OCI-LY1 (cell line): ENCODE results near the gene CTSH.

Experiments used
- H2AFZ ChIP-seq: fragments of 200-600 bp; sonication (generic), shearing (Covaris generic); 2 replicates; pipeline ENCODE4 v1.6.0; 2014; ENCODE audit warnings: antibody characterized with exemption, mild to moderate bottlenecking, low read length
- H3F3A ChIP-seq: fragments of 200-600 bp; sonication (generic), shearing (Covaris generic); 2 replicates; pipeline ENCODE4 v1.6.0; 2014; ENCODE audit warnings: mild to moderate bottlenecking, antibody characterized with exemption, low read length, moderate library complexity; ENCODE audit not compliant: insufficient read depth
- H3K27ac ChIP-seq: fragments of 200-600 bp; sonication (generic); 2 replicates; pipeline ENCODE4 v1.5.1; 2014; ENCODE audit warnings: low read length, mixed run types, mild to moderate bottlenecking, low read depth; ENCODE audit not compliant: poor library complexity, severe bottlenecking
- H3K27me3 ChIP-seq: fragments of 200-600 bp; sonication (generic); 2 replicates; pipeline ENCODE4 v1.6.0; 2014; ENCODE audit warnings: antibody characterized with exemption, mild to moderate bottlenecking, low read length, moderate library complexity; ENCODE audit not compliant: insufficient read depth
- H3K36me3 ChIP-seq: fragments of 200-600 bp; sonication (generic); 2 replicates; pipeline ENCODE4 v1.6.1; 2014; ENCODE audit warnings: mild to moderate bottlenecking, antibody characterized with exemption, low read length, moderate library complexity, mixed read lengths; ENCODE audit not compliant: insufficient read depth
- H3K4me1 ChIP-seq: fragments of 200-600 bp; sonication (generic); 2 replicates; pipeline ENCODE4 v1.5.1; 2014; ENCODE audit warnings: mild to moderate bottlenecking, low read length, moderate library complexity; ENCODE audit not compliant: insufficient read depth, severe bottlenecking
- H3K4me2 ChIP-seq: fragments of 200-600 bp; sonication (generic), shearing (Covaris generic); 2 replicates; pipeline ENCODE4 v1.6.1; 2014; ENCODE audit warnings: low read length
- H3K4me3 ChIP-seq: fragments of 200-600 bp; sonication (generic); 2 replicates; pipeline ENCODE4 v1.5.1; 2014; ENCODE audit warnings: low read length, low read depth, mild to moderate bottlenecking, mixed read lengths; ENCODE audit not compliant: poor library complexity, severe bottlenecking
- H3K79me2 ChIP-seq: fragments of 200-600 bp; shearing (Covaris generic); 2 replicates; pipeline ENCODE4 v1.6.1; 2016; ENCODE audit warnings: mixed run types, low read length, mixed read lengths; ENCODE audit not compliant: insufficient read depth
- H3K9ac ChIP-seq: fragments of 200-600 bp; sonication (generic), shearing (Covaris generic); 2 replicates; pipeline ENCODE4 v1.6.1; 2014; ENCODE audit warnings: mild to moderate bottlenecking, low read length, mixed read lengths
- H3K9me2 ChIP-seq: fragments of 200-600 bp; sonication (generic), shearing (Covaris generic); 2 replicates; pipeline ENCODE4 v1.6.1; 2014; ENCODE audit warnings: low read depth, mild to moderate bottlenecking, low read length, mixed read lengths
- H3K9me3 ChIP-seq: fragments of 200-600 bp; shearing (Covaris generic); 2 replicates; pipeline ENCODE4 v1.6.1; 2014; ENCODE audit warnings: low read length, mixed read lengths
- H4K20me1 ChIP-seq: fragments of 200-600 bp; sonication (generic), shearing (Covaris generic); 2 replicates; pipeline ENCODE4 v1.6.0; 2016; ENCODE audit warnings: mild to moderate bottlenecking, low read length; ENCODE audit not compliant: insufficient read depth
- EZH2 ChIP-seq: fragments of 200-600 bp; sonication (generic), shearing (Covaris generic); IDR thresholded peaks from 2 replicates; pipeline ENCODE4 v1.8.0; 2017; ENCODE audit warnings: borderline replicate concordance, mixed run types, mild to moderate bottlenecking, antibody characterized with exemption, low read length, moderate library complexity, mixed read lengths
- TF ChIP-seq, protein P1 (sequence below): fragments of 200-600 bp; sonication (generic), shearing (Covaris generic); IDR thresholded peaks from 2 replicates; pipeline ENCODE4 v1.5.1; 2017; ENCODE audit warnings: mild to moderate bottlenecking, antibody characterized with exemption, low read length, moderate library complexity, mixed read lengths

Gene CTSH

DNA sequence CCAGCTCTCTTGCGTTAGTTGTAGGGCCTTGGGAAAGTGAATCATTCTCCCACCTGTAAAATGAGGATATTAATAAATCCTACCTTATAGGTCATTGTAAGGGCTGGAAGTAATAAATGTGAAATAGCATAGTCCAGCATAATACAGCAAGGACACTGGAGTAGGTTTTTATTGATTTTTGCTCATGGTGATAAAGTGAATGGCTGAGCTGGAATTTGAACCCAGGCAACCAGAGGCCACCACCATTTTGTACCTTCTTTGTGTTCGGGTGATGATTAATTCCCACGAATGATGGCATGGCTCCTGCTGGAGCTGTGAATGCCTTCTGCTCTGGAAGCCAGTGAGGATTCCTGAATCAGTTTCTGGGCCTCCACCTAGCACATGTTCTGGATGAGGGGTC is 31.8 kb downstream of the CTSH start:
- Histone ChIP-seq H3K9me3 (no peaks in the 10 kb centered on the region), H3K4me1 (no peaks in the 10 kb centered on the region), H3K27ac (no peak overlapping the region), H2AFZ (no peak overlapping the region), H3K79me2 (no peaks in the 10 kb centered on the region), H4K20me1 (no peaks in the 10 kb centered on the region), H3F3A (no peaks in the 10 kb centered on the region), H3K9ac (no peak overlapping the region), H3K36me3 (peaks cover 57% of the 10 kb centered on the region; the same call in 1 of the 2 replicates), H3K4me3 (no peak overlapping the region), H3K4me2 (no peak overlapping the region), H3K27me3 (no peaks in the 10 kb centered on the region), H3K9me2 (no peaks in the 10 kb centered on the region)
- TF ChIP-seq, protein P1, sequence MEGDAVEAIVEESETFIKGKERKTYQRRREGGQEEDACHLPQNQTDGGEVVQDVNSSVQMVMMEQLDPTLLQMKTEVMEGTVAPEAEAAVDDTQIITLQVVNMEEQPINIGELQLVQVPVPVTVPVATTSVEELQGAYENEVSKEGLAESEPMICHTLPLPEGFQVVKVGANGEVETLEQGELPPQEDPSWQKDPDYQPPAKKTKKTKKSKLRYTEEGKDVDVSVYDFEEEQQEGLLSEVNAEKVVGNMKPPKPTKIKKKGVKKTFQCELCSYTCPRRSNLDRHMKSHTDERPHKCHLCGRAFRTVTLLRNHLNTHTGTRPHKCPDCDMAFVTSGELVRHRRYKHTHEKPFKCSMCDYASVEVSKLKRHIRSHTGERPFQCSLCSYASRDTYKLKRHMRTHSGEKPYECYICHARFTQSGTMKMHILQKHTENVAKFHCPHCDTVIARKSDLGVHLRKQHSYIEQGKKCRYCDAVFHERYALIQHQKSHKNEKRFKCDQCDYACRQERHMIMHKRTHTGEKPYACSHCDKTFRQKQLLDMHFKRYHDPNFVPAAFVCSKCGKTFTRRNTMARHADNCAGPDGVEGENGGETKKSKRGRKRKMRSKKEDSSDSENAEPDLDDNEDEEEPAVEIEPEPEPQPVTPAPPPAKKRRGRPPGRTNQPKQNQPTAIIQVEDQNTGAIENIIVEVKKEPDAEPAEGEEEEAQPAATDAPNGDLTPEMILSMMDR = no peak
- no peak for TF ChIP-seq EZH2

DNA sequence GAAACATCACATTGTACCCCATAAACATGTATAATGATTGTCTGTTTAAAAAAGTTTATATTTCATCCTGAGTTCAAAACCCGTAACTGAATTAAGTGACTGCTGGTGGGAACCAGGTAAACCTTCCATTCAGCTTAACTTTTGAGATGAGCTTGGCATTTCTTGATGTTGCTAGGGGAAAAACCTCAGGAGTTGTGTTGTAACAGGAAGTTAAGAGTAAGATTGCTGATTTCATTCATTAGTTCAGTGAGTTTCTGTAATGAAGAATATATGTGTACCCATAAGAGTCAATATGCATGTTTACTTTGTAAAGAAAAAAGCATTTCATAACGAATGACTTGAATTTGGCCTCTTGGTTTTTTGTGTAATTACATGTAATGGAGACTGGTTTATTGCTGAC is 32.5 kb downstream of the CTSH start:
- Histone ChIP-seq H3K9ac (no peak overlapping the region), H3K9me2 (no peaks in the 10 kb centered on the region), H2AFZ (no peak overlapping the region), H4K20me1 (no peaks in the 10 kb centered on the region), H3F3A (no peaks in the 10 kb centered on the region), H3K4me3 (no peak overlapping the region), H3K27ac (no peak overlapping the region), H3K36me3 (peaks cover 55% of the 10 kb centered on the region; the same call in 1 of the 2 replicates), H3K4me2 (no peak overlapping the region), H3K27me3 (no peaks in the 10 kb centered on the region), H3K4me1 (no peaks in the 10 kb centered on the region), H3K9me3 (no peaks in the 10 kb centered on the region), H3K79me2 (no peaks in the 10 kb centered on the region)
- no peak for TF ChIP-seq EZH2
- TF ChIP-seq, protein P1 = no peak

DNA sequence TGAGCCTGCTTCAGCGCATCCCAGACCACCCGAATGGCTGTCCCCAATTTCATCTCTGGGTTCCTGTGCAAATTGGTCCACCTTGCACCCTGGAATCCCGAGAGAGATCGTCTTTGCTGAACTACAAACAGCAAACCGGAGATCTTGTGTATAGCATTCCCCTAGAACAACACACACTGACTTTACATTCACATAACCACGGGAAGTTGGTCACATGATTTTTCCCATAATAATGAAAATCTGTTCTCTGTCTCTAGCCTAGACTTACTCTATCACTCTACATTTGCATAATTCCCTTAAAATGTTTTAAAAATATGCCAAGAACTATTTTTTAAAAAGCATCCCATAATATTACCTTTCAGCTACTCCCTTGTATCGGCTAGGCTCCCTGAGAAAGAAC is 34.6 kb downstream of the CTSH start:
- Histone ChIP-seq H3K4me1 (no peaks in the 10 kb centered on the region), H3K27me3 (no peaks in the 10 kb centered on the region), H3K4me2 (no peak overlapping the region), H3K4me3 (no peak overlapping the region), H4K20me1 (no peaks in the 10 kb centered on the region), H3F3A (no peaks in the 10 kb centered on the region), H3K36me3 (peaks cover 76% of the 10 kb centered on the region), H3K9me2 (no peaks in the 10 kb centered on the region), H3K27ac (no peak overlapping the region), H2AFZ (no peak overlapping the region), H3K9ac (no peak overlapping the region; the same call in 1 of the 2 replicates), H3K9me3 (no peaks in the 10 kb centered on the region), H3K79me2 (no peaks in the 10 kb centered on the region)
- TF ChIP-seq, protein P1 = no peak
- no peak for TF ChIP-seq EZH2
